T-helper 9 cell (primary cell): ENCODE data around the gene MAGI2.
"Not testable (repeated sequence)": the region's sequence is repeated elsewhere in the genome, so short reads cannot be mapped to it uniquely, and the experiment has no call there.

Experiments
- DNase-seq: peaks from one replicate; pipeline ENCODE4 v3.0.0-alpha.2; 2020

The MAGI2 gene

GRCh38 chr7:78605119-78605518, 848.3 kb downstream of the MAGI2 start:
- DNase-seq: no peak

GRCh38 chr7:78601728-78602127, 851.7 kb downstream of the MAGI2 start:
- DNase-seq: no peak

GRCh38 chr7:78594156-78594555, 859.3 kb downstream of the MAGI2 start:
- no peak for DNase-seq

DNA sequence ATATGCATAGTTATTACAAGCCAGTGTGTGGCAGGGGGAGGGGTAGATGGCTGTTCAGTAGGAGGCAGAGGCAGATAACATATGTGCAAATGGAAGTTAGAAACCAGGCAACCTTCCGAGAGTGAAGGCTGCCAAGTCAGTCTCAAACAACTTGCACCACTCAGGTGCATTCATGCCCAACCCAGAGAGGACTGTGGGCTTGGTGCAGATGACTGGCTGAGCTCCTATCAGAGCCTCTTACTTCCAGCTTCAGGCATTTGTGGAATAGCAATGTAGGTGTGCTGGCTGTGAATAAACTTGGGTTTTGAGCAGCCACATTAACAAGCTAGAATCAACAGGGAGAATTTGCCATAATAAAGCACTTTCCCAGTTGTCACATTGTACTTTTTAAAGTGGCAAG, 865.1 kb downstream of the MAGI2 start:
- DNase-seq: no peak

GRCh38 chr7:78587443-78588044, 865.9 kb downstream of the MAGI2 start:
- no peak for DNase-seq

GRCh38 chr7:78585980-78586379, 867.5 kb downstream of the MAGI2 start:
- no peak for DNase-seq

DNA sequence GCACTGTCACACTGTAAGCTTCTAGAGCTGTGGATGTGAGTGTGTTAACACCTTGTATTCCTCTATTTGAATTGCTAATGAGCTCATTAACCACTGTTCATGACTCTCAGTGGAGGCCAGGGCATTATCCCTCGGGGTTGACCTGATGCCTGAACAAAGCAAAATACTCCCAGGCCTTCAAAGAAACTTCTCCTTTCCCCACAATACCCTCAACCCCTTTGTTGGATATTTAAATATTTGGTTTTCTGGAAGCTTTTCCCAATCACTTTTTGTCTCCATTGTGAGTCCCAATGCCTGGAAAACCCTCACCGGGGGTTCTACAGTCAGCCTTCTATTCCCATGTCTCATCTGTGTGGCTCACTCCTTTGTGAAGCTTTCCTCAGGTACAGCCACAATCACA, 874.8 kb downstream of the MAGI2 start:
- DNase-seq: no peak

DNA sequence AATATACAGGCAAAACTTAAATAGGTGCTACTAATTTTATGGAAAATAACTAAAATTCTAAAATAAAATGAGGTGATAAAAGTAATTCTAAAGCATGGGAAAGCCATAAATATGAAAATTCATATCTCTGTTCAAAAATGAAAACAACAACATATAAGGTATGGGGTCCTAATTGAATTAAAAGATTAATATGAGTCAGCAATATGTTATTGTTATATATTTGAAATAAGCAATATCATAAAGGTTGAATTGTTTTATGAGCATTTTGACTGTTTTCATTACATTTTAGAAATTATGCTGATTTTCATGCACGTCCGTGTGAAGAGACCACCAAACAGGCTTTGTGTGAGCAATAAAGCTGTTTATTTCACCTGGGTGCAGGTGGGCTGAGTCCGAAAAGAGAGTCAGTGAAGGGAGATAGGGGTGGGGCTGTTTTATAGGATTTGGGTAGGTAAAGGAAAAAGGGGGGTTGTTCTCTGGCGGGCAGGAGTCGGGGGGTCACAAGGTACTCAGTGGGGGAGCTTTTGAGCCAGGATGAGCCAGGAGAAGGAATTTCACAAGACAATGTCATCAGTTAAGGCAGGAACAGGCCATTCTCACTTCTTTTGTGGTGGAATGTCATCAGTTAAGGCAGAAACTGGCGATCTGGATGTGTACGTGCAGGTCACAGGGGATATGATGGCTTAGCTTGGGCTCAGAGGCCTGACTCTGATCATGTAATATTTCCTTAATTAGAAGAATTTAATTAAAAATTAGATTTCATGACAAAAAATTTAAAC, 876.1 kb downstream of the MAGI2 start:
- not testable (repeated sequence) for DNase-seq

- no peak for DNase-seq
Measured at GRCh38 chr7:78576236-78576635, 877.2 kb downstream of the MAGI2 start.

DNA sequence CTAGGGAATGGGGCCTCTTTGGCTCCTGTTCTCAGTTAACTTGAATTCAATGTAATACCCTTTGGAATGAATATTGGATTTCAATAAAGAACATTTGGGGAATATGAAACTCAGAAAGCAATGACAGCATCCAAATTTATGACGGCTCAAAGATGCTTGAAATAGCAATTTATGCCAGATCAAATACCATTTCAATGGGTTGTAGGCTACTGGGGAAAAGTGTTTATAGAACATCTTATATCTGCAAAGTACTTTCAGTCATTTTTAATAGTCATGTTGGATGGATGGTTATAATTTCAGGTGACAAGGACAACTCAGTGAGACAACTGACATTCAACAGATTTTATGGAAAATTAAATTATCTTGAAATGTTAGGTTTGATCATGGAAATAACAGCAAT, 882.2 kb downstream of the MAGI2 start:
- no peak for DNase-seq

- no peak for DNase-seq
Measured at GRCh38 chr7:78568690-78569089, 884.8 kb downstream of the MAGI2 start.

DNA sequence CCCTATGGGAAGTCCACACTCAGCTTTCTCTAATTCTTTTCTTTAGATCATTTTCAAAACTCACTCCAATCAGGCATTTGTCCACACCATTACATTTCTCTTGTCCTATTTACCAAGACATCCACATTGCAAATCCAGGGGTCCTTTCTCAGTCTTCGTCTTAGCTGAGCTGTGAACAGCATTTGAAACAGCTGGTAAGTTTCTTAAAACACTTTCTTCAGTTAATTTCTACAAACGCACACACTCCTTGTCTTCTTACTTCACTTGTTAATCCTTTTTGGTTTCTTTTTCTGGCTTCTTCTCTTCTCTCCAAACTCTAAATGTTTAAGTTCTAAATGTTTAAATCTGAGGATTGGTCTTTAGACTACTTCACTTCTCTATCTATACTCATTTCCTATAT, 885.6 kb downstream of the MAGI2 start:
- no peak for DNase-seq

GRCh38 chr7:78565784-78566183, 887.7 kb downstream of the MAGI2 start:
- DNase-seq: no peak

- no peak for DNase-seq
Measured at GRCh38 chr7:78563191-78563590, 890.3 kb downstream of the MAGI2 start.

- no peak for DNase-seq
Measured at GRCh38 chr7:78562191-78562590, 891.3 kb downstream of the MAGI2 start.

- no peak for DNase-seq
Measured at GRCh38 chr7:78558566-78558965, 894.9 kb downstream of the MAGI2 start.

- no peak for DNase-seq
Measured at GRCh38 chr7:78543976-78544375, 909.5 kb downstream of the MAGI2 start.

DNA sequence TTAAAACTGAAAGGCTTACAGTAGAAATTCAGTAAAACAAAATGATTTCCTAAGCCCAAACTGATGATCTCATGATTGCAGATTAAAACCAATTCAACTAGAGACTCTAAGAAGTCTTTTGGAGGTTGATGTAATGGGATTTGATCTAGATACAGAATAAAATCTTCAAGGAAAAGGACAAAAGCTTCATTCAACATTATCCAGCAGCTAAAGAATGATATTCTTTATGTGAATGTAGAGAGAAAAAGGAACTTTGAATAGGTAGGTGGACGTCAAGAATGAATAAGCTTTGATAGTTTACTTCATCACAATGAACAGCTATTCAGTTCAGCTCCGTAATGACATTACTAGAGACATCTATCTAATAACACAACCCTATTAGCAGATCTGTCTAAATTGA, 910.5 kb downstream of the MAGI2 start:
- DNase-seq: no peak

GRCh38 chr7:78542541-78542940, 910.9 kb downstream of the MAGI2 start:
- DNase-seq: no peak

DNA sequence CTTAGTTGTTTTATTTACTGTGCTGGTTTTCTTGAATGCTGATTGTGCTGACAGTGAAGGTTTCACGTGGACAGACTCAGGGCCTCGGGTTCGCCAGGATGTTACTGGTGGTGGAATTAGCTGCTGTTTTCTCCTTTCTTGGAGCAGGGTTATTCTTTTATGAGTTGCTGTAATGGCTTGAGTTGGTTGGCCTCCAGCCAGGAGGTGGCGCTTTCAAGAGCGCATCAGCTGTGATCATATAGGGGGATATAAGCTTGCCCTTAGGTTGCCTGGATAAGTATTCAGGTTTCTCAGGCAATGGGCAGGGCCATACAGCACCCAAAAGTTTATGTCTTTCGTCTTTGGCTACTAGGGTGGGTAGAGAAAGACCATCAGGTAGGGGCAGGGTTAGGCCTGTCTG, 913.6 kb downstream of the MAGI2 start:
- DNase-seq: no peak

GRCh38 chr7:78535655-78536054, 917.8 kb downstream of the MAGI2 start:
- DNase-seq: no peak

- no peak for DNase-seq
Measured at GRCh38 chr7:78530351-78530750, 923.1 kb downstream of the MAGI2 start.

- no peak for DNase-seq
Measured at GRCh38 chr7:78529392-78529791, 924.1 kb downstream of the MAGI2 start.

DNA sequence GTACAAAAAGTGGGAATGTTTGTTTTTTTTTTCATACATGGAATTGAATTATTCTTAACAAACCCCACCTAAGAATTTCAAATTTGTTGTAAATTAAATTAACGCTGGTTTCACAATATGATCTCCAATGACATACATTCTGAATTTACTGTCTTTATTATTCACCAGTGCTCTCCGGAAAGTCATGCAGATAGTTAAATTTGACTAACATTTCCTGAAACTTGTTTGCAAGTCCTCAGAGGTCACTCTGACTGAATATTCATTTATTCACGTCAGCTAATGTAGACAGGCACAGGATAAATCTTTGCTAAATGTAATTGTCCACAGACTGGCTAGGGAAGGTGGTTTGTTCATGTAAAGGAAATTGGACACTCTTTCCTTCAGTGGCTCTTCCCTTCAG, 924.5 kb downstream of the MAGI2 start:
- DNase-seq: no peak

GRCh38 chr7:78523930-78524329, 929.5 kb downstream of the MAGI2 start:
- no peak for DNase-seq
